Measurements from ENCODE around the gene CAMKV.

DNA sequence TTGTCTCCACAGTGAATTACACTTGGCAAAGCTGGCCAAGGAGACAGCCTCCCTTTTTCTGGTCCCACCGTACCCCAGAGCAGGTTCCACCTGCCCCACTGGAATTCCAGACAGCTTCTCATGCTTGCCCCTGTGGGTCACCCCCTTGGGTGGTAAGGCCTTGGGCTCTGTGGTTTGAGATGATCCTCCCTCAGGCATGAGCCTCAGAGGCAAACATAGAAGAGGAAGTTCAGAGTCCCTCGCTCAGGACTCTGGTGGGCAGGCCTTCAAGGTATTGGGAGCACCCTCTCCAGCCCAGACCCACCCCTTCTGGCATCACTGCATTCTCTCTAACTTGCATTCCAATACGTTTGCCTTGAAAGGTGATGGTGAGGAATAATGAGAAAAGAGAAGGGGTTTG is 38.4 kb downstream of the CAMKV start:
- no peak for TF ChIP-seq SAP30 (IDR thresholded peaks at IDR 0.05; ENCODE audit: insufficient read depth, insufficient replicate concordance, low read length)
- TF ChIP-seq SUZ12 (IDR thresholded peaks at IDR 0.05; ENCODE audit: low read length) = no peak
- TF ChIP-seq ZNF274 (IDR thresholded peaks at IDR 0.05; ENCODE audit: borderline replicate concordance, extremely low read depth, low read length) = no peak
- no peak for TF ChIP-seq SIN3A (conservative IDR thresholded peaks at IDR 0.05 in 1 of 2, IDR thresholded peaks at IDR 0.05 in 1 of 2; ENCODE audit: low read depth in 1 of 2, low read length in 2 of 2)
- TF ChIP-seq CREB1 (IDR thresholded peaks at IDR 0.05) = no peak
- TF ChIP-seq TAF1 (IDR thresholded peaks at IDR 0.05; ENCODE audit: low read depth, low read length) = no peak
- TF ChIP-seq, protein P1, sequence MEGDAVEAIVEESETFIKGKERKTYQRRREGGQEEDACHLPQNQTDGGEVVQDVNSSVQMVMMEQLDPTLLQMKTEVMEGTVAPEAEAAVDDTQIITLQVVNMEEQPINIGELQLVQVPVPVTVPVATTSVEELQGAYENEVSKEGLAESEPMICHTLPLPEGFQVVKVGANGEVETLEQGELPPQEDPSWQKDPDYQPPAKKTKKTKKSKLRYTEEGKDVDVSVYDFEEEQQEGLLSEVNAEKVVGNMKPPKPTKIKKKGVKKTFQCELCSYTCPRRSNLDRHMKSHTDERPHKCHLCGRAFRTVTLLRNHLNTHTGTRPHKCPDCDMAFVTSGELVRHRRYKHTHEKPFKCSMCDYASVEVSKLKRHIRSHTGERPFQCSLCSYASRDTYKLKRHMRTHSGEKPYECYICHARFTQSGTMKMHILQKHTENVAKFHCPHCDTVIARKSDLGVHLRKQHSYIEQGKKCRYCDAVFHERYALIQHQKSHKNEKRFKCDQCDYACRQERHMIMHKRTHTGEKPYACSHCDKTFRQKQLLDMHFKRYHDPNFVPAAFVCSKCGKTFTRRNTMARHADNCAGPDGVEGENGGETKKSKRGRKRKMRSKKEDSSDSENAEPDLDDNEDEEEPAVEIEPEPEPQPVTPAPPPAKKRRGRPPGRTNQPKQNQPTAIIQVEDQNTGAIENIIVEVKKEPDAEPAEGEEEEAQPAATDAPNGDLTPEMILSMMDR (IDR thresholded peaks at IDR 0.05; ENCODE audit: control extremely low read depth in 1 of 3, insufficient read depth in 1 of 3, low read depth in 1 of 3, low read length in 3 of 3) = no peak
- no peak for TF ChIP-seq POLR2AphosphoS5 (IDR thresholded peaks at IDR 0.05; ENCODE audit: low read depth, low read length)
- TF ChIP-seq RAD21 (IDR thresholded peaks at IDR 0.05 in 1 of 2, conservative IDR thresholded peaks at IDR 0.05 in 1 of 2; ENCODE audit: low read depth in 2 of 2, low read length in 2 of 2) = no peak
- TF ChIP-seq, protein P2, sequence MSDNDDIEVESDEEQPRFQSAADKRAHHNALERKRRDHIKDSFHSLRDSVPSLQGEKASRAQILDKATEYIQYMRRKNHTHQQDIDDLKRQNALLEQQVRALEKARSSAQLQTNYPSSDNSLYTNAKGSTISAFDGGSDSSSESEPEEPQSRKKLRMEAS (IDR thresholded peaks at IDR 0.05) = no peak
- TF ChIP-seq JUN (IDR thresholded peaks at IDR 0.05; ENCODE audit: low read depth, low read length) = no peak
- no peak for TF ChIP-seq EZH2 (IDR thresholded peaks at IDR 0.05; ENCODE audit: low read depth, low read length, severe bottlenecking)
- TF ChIP-seq, protein P3, sequence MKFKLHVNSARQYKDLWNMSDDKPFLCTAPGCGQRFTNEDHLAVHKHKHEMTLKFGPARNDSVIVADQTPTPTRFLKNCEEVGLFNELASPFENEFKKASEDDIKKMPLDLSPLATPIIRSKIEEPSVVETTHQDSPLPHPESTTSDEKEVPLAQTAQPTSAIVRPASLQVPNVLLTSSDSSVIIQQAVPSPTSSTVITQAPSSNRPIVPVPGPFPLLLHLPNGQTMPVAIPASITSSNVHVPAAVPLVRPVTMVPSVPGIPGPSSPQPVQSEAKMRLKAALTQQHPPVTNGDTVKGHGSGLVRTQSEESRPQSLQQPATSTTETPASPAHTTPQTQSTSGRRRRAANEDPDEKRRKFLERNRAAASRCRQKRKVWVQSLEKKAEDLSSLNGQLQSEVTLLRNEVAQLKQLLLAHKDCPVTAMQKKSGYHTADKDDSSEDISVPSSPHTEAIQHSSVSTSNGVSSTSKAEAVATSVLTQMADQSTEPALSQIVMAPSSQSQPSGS (IDR thresholded peaks at IDR 0.05; ENCODE audit: low read length) = no peak
- no peak for TF ChIP-seq GTF2F1 (IDR thresholded peaks at IDR 0.05; ENCODE audit: borderline replicate concordance, low read depth, low read length)
